Measurements from ENCODE around the gene CACNA2D3. TPM values are rescaled to one million over a fixed set of nuclear protein-coding genes. Genes with fewer than 3 reads are reported as not detected.

CACNA2D3 gene
- total RNA-seq, 1 donor from 2014 or later = 10.0 TPM

DNA sequence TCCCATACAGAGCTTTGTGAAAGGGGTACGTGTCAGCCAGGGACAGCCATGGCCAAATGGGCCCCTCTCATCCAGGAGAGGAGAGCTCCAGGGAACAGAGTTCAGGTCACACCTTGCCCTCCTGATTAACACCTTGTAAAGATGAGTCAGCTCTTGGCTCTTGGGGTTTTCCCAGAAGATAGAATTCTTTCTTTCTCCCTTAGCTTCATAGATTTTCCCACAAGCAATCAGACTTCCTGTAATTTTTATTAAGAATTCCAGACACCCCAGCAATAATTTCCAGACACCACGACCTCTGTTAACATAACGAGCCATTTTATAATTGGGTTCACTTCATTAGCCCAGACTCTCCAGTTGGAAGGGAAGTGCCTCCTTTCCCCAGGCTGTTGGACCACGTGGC, 719.1 kb downstream of the CACNA2D3 start:
- Mint-ChIP-seq H3K9me3 (ENCODE audit: unreplicated experiment) (no peaks in the 10 kb centered on the region), H3K4me1 (ENCODE audit: low read depth, unreplicated experiment) (no peaks in the 10 kb centered on the region), H3K27me3 (ENCODE audit: unreplicated experiment) (peaks cover 3% of the 10 kb centered on the region), H3K4me3 (ENCODE audit: unreplicated experiment) (no peak overlapping the region), H3K36me3 (ENCODE audit: unreplicated experiment) (no peaks in the 10 kb centered on the region), H3K27ac (ENCODE audit: unreplicated experiment) (no peak overlapping the region)
- no peak for DNase-seq
- TF ChIP-seq CTCF (IDR thresholded peaks at IDR 0.05; ENCODE audit: partially characterized antibody, unreplicated experiment) = no peak

GRCh38 chr3:54843352-54843751, 721.0 kb downstream of the CACNA2D3 start:
- no peaks in the 10 kb centered on the region for H3K4me1 Mint-ChIP-seq (ENCODE audit: low read depth, unreplicated experiment)
- H3K9me3 Mint-ChIP-seq (ENCODE audit: unreplicated experiment) = no peaks in the 10 kb centered on the region
- peaks cover 3% of the 10 kb centered on the region for H3K27me3 Mint-ChIP-seq (ENCODE audit: unreplicated experiment)
- H3K27ac Mint-ChIP-seq (ENCODE audit: unreplicated experiment) = no peak overlapping the region
- no peaks in the 10 kb centered on the region for H3K36me3 Mint-ChIP-seq (ENCODE audit: unreplicated experiment)
- no peak overlapping the region for H3K4me3 Mint-ChIP-seq (ENCODE audit: unreplicated experiment)
- TF ChIP-seq CTCF (IDR thresholded peaks at IDR 0.05; ENCODE audit: partially characterized antibody, unreplicated experiment) = no peak
- DNase-seq = no peak

DNA sequence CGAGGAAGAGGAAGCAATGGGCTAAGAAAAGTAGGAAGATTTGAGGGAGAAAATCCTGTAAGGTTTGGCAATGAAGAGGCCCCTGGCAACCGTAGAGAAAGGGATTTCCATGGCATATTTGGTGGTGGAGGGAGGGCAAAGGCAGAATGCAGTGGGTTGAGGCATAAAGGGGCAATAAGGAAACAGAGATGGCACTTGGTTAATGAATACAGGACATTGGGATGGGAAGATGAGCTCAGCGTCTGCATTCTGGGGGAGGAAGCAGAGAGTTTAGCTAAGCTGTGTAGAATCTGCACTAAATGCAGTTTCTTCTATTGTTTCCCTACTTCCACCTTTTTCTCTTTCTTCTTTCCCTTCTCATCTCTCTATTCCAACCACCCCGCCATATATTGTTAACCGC, 721.9 kb downstream of the CACNA2D3 start:
- Mint-ChIP-seq H3K36me3 (ENCODE audit: unreplicated experiment) (no peaks in the 10 kb centered on the region), H3K27me3 (ENCODE audit: unreplicated experiment) (peaks cover 3% of the 10 kb centered on the region), H3K9me3 (ENCODE audit: unreplicated experiment) (no peaks in the 10 kb centered on the region), H3K4me1 (ENCODE audit: low read depth, unreplicated experiment) (no peaks in the 10 kb centered on the region), H3K27ac (ENCODE audit: unreplicated experiment) (no peak overlapping the region), H3K4me3 (ENCODE audit: unreplicated experiment) (no peak overlapping the region)
- no peak for DNase-seq
- TF ChIP-seq CTCF (IDR thresholded peaks at IDR 0.05; ENCODE audit: partially characterized antibody, unreplicated experiment) = no peak

DNA sequence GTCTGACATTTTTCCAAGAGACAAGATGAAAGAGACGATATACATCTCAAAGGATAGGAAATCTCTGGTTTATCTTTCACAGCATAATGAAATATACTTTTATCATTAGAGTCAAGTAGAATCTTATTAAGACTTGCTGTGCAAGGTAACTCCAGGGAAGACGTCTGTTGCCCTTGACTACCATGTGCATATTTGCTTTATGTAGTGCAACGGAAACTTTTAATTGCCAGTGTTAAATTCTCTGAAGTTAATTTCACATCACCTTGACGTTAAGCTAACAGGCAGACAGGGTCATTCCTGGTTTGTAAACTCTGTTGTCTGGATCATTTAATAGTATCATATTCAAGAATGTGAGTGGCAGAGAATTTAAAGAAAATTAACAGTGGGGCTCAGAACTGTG, 722.7 kb downstream of the CACNA2D3 start:
- Mint-ChIP-seq H3K9me3 (ENCODE audit: unreplicated experiment) (no peaks in the 10 kb centered on the region), H3K27me3 (ENCODE audit: unreplicated experiment) (peaks cover 3% of the 10 kb centered on the region)
- TF ChIP-seq CTCF (IDR thresholded peaks at IDR 0.05; ENCODE audit: partially characterized antibody, unreplicated experiment) = no peak

DNA sequence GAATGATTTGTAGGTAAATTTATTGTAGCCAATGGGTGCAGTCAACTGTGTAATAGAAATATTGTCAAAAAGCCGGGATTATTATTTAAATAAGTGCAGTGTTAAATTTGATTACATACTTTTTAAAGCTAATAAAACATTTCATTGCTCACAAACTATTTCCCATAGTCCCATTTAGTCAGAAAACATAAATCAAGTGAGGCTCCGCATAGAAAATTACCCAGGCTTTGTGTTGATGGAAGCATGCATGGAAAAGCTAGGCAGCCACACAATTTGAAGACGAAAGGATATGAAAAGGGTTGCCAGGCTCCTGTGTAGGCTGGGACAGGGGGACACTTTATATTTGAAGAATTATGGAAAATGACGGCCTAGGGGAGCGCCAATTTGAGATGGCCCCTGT, 723.2 kb downstream of the CACNA2D3 start:
- Mint-ChIP-seq H3K4me3 (ENCODE audit: unreplicated experiment) (no peak overlapping the region), H3K27me3 (ENCODE audit: unreplicated experiment) (peaks cover 3% of the 10 kb centered on the region), H3K9me3 (ENCODE audit: unreplicated experiment) (no peaks in the 10 kb centered on the region), H3K4me1 (ENCODE audit: low read depth, unreplicated experiment) (no peaks in the 10 kb centered on the region), H3K36me3 (ENCODE audit: unreplicated experiment) (no peaks in the 10 kb centered on the region), H3K27ac (ENCODE audit: unreplicated experiment) (no peak overlapping the region)
- no peak for TF ChIP-seq CTCF (IDR thresholded peaks at IDR 0.05; ENCODE audit: partially characterized antibody, unreplicated experiment)
- no peak for DNase-seq

More for the DNA sequence above, 722.7 kb downstream of the CACNA2D3 start:
- DNase-seq = no peak
- Mint-ChIP-seq H3K4me3 (ENCODE audit: unreplicated experiment) (no peak overlapping the region), H3K36me3 (ENCODE audit: unreplicated experiment) (no peaks in the 10 kb centered on the region), H3K4me1 (ENCODE audit: low read depth, unreplicated experiment) (no peaks in the 10 kb centered on the region), H3K27ac (ENCODE audit: unreplicated experiment) (no peak overlapping the region)
